GM21526 (cell line): ENCODE data around the gene CAMTA1.
"Not testable (repeated sequence)": the region's sequence is repeated elsewhere in the genome, so short reads cannot be mapped to it uniquely, and the experiment has no call there.

Experiments used
- ATAC-seq: cut with Tn5 transposase; IDR thresholded peaks from one replicate; pipeline ENCODE4 v1.9.1; 2021; ENCODE audit warnings: moderate library complexity; ENCODE audit not compliant: unreplicated experiment, low FRiP score

The CAMTA1 gene

GRCh38 chr1:7677111-7677510 is 891.9 kb downstream of the CAMTA1 start:
- no peak for ATAC-seq

DNA sequence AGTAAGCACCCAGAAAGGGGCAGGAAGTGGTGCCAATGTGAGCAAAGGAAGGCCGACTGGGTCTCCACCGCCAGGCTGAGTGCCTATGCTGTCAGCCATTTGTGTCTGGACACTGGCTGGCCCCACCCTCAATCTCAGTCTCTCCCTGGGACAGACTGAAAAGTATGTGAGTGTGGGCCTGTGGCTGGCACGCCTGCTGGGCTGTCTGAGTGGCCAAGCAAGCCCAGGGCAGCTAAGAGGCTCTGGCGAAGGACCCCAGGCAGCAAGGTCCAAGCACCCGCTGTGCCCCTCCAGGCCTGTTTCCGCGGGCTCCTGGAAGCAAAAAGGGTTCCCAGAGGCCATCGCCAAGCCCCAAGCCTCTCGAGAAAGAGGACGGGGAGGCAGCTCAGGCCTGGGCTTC is 892.6 kb downstream of the CAMTA1 start:
- ATAC-seq: no peak

GRCh38 chr1:7678491-7679158 is 893.4 kb downstream of the CAMTA1 start:
- ATAC-seq: no peak

GRCh38 chr1:7679159-7679872 is 894.1 kb downstream of the CAMTA1 start:
- ATAC-seq: no peak

DNA sequence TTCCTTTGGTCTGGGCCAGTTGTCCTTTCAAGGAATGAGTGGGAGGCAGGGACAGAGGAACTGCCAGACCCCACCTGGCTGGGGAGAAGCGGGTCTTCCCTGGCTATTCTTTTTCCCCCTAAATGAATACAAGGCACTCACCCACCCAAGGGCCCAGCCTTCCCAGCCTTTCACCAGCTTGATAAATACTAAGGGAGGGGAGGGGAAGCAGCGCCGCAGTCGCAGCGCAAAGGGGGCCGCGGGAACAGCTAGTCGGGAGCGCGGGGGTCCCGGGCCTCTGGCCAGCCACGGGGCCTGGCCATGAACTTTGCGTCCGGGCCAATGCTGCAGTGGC is 894.6 kb downstream of the CAMTA1 start:
- no peak for ATAC-seq

DNA sequence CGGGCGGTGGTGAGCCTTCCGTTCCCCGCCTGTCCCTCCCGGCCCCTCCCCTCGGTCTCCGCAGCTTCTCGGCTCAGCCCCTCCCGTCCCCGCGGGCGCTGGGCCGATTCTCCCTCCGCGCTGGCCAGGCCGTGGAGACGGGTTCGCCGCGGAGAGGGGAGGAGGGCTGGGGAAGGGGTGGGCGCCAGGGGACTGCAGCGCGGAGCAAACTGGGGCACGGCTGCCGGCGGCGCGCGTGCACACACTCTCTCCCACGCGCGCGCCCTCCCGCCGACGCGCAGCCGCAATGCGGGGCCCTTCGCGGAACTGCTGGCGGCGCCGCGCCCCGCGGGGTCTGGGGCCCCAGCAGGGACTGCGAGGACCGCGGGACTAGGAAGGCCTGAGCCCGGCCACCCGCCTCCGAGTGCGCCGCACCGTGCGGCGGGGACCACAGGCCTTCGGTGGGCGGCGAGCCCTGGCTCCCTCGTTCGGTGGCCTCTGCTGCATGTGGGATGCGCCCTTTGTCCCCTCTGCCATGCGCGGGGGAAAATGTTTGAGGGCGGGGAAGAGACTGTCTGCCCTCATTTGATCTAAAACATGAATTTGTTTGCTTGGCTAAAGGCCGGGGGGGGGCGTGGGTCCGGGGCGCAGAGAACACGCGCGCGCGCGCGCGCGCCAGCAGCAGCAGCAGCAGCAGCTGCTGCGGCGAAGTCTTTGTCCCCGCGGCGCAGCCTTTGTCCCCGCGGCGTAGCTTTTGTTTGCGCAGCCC is 895.1 kb downstream of the CAMTA1 start:
- no peak for ATAC-seq

DNA sequence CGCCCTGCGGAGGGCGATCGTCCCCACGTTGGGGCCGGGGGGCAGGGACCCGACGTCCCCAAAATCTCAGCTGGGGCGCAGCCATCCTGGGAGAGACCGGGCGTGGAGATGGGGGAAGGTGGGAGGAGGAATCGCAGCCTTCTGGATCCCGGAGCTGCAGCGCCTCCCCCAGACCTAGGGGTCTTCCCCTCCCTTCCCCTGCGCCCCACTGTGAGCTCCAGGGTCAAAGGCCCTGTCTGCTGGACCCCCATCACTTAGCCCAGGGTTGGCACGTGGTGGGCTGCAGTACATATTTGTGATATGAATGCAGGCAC is 895.7 kb downstream of the CAMTA1 start:
- ATAC-seq: no peak

GRCh38 chr1:7681401-7681800 is 896.1 kb downstream of the CAMTA1 start:
- no peak for ATAC-seq

DNA sequence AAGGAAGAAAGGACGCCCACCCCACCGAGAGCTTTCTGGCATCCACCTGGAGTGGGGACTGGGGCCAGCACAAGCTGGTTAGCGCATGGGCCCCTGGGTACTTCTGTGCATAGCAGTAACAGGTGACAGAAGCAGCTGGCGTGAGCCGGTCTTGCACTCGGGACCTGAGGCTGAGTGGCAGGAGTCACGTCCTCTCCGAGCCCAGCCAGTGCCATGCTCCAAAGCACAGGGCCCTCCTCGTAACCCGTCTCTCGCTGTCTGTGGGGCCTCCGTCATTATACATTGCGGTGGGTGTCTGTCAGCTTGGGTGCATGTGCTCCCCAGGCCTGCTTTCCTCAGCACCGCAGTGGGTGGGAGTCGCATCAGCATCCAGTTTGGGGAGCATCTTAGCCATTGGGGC is 898.3 kb downstream of the CAMTA1 start:
- ATAC-seq: no peak

DNA sequence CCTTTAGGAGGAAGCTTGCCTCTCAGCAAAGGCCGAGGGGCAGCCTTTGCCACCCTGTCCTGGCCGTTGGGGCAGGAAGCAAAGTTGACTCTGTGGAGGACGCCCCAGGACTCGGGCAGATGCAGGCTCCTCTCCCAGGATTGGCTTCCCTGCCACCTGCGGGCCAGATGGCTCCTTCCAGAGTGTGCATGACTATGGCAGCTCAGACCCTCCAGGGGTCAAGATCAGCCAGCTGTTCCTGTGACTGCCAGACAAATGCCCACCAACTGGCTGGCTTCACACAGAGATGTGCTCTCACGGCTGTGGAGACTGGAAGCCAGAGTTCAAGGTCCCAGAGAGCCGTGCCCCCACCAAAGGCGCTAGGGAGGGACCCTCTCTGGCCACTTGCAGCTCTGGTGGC is 898.9 kb downstream of the CAMTA1 start:
- no peak for ATAC-seq

- no peak for ATAC-seq
Measured at GRCh38 chr1:7684861-7685635, 899.8 kb downstream of the CAMTA1 start.

DNA sequence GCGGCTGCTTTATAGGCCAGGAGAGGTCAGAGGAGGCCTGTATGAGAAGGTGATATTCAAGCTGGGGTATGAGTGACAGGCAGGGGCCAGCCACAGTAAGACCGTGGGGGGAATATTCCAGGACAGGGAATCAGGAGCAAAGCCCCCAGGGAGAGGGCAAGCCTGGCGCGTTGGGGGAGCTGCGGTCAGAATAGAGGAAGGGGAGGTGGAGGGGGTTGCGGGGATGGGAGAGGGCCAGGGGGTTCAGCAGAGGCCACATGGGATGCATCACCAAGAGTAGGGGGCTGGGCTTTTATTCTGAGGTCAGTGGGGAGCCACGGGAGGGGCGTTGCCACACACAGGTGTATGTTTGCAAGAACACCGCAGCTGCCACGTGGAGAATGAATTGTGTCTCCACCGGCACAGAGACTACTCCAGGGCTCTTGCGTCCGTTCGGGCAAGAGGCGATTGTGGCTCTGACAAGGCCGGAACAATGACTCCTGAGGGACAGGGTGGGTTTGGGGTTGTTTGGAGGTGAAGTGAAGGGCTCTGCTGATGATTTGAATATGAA is 901.1 kb downstream of the CAMTA1 start:
- no peak for ATAC-seq

GRCh38 chr1:7687411-7687810 is 902.2 kb downstream of the CAMTA1 start:
- ATAC-seq: no peak

- no peak for ATAC-seq
Measured at GRCh38 chr1:7688659-7689058, 903.4 kb downstream of the CAMTA1 start.

GRCh38 chr1:7689307-7689706 is 904.1 kb downstream of the CAMTA1 start:
- ATAC-seq: not testable (repeated sequence)

DNA sequence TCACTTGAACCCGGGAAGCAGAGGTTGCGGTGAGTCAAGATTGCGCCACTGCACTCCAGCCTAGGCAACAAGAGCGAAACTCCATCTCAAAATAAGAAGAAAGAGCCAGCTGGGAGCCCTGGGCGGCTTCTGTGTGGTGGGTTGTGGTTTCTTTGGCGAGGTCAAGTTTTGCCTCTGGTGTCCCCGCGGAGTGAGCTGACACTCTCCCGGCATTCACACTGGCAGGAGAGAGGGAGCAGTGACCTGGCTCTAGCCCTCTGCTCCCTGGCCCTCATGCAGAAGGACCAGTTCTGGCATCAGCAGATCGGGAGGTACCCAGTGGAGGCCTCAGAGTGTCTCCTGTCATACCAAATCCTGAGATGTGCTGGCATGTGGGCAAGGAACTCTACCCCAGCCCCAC is 904.8 kb downstream of the CAMTA1 start:
- ATAC-seq: no peak

DNA sequence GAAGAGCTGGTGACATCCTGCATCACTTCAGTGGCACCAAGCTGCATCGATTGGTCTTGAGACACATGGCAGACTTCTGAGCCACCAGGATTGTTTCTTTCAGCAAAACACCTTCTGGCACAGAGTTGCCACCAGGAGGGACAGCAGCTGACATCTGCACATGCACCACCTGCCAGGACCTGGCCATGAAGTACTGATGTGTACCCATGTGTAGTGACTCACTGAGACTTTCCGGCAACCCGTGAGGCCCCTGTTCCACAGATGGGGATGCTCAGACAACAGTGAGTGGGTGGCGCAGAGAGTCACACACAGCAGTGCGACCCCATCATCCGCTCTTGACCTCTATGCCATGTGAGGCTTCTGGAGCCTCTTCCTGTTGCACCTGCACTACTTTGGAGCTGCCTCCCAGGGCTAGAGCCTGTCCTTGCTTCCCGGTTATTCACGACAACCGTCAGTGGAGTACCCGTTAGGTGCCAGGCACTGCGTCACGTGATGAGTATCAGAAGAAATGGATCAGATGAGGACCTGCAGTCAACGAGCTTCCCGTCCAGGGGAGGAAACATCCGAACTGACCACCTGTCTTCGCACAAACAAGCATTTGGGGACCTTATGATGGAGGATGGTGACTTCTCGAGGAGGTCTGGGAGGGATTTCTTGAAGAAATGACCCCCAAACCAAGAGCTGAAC is 905.4 kb downstream of the CAMTA1 start:
- no peak for ATAC-seq

DNA sequence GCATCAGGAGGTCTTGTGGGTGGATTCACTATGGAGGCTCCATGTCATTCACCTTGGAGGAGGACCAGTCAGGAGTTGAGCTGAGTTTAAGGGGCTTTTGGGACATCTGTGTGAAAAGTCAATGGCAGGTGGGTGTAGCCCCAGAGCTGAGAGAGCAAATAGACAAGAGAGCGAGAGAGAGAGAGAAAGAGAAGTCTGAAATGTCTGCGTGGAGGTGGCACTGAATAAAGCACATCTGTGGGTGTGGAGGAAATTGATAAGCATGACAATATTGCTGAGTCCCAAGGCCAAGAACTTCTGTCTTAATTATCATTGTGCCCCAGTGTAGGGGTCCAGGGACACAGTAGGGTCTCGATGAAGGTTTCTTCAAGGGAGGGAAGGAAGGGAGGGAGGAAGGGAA is 906.3 kb downstream of the CAMTA1 start:
- no peak for ATAC-seq

GRCh38 chr1:7692005-7692404 is 906.8 kb downstream of the CAMTA1 start:
- no peak for ATAC-seq

DNA sequence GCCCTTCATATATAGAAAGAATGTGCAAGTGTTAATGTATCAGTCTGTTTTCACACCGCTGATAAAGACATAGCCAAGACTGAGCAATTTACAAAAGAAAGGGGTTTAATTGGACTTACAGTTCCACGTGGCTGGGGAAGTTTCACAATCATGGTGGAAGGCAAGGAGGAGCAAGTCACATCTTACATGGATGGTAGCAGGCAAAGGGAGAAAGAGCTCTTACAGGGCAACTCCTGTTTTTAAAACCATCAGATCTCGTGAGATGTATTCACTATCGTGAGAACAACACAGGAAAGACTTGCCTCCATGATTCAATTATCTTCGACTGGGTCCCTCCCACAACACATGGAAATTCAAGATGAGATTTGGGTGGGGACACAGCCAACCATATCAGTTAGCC is 907.8 kb downstream of the CAMTA1 start:
- not testable (repeated sequence) for ATAC-seq
